Measurements from ENCODE around the gene KLHL22. TPM values are rescaled to one million over a fixed set of nuclear protein-coding genes. Genes with fewer than 3 reads are reported as not detected.
"Not testable (repeated sequence)": the region's sequence is repeated elsewhere in the genome, so short reads cannot be mapped to it uniquely, and the experiment has no call there.

KLHL22 gene
- polyA plus RNA-seq, 1 donor, result 37.0 TPM

- no peak for DNase-seq
Observed at GRCh38 chr22:20524004-20524481, 28.4 kb upstream of the KLHL22 start.

GRCh38 chr22:20523086-20523983 lies 27.7 kb upstream of the KLHL22 start:
- no peak for DNase-seq

GRCh38 chr22:20522134-20523004 lies 26.8 kb upstream of the KLHL22 start:
- no peak for DNase-seq

- no peak for DNase-seq
Observed at GRCh38 chr22:20520093-20520511, 24.5 kb upstream of the KLHL22 start.

GRCh38 chr22:20519558-20519957 lies 24.0 kb upstream of the KLHL22 start:
- DNase-seq, result no peak

- DNase-seq, result no peak
Observed at GRCh38 chr22:20517841-20518592, 22.4 kb upstream of the KLHL22 start.

- DNase-seq, result no peak
Observed at GRCh38 chr22:20517422-20517821, 21.8 kb upstream of the KLHL22 start.

- DNase-seq, result no peak
Observed at GRCh38 chr22:20516399-20516798, 20.8 kb upstream of the KLHL22 start.

GRCh38 chr22:20514658-20515406 lies 19.2 kb upstream of the KLHL22 start:
- no peak for DNase-seq

GRCh38 chr22:20511578-20512229 lies 16.1 kb upstream of the KLHL22 start:
- DNase-seq, result no peak

- DNase-seq, result no peak
Observed at GRCh38 chr22:20510811-20511577, 15.4 kb upstream of the KLHL22 start.

GRCh38 chr22:20509344-20510047 lies 13.9 kb upstream of the KLHL22 start:
- peak; percentile 56 for DNase-seq

- DNase-seq, result no peak
Observed at GRCh38 chr22:20508815-20509271, 13.2 kb upstream of the KLHL22 start.

- not testable (repeated sequence) for DNase-seq
Observed at GRCh38 chr22:20508067-20508755, 12.6 kb upstream of the KLHL22 start.

GRCh38 chr22:20507253-20508066 lies 11.9 kb upstream of the KLHL22 start, which contains the start of gene MED15:
TSS of gene MED15 (plus strand) at chr22:20507610. CDS start at chr22:20507679, 69 bp downstream.
- peak; percentile 86 for DNase-seq

- DNase-seq, result no peak
Observed at GRCh38 chr22:20506543-20507252, 11.1 kb upstream of the KLHL22 start.

Data from left kidney (tissue), 2 donors.